ENCODE results near the gene TCEA2. TPM values are rescaled to one million over a fixed set of nuclear protein-coding genes. Genes with fewer than 3 reads are reported as not detected.

The TCEA2 gene
- total RNA-seq, 1 donor from 2014 or later: 38.8 TPM

DNA sequence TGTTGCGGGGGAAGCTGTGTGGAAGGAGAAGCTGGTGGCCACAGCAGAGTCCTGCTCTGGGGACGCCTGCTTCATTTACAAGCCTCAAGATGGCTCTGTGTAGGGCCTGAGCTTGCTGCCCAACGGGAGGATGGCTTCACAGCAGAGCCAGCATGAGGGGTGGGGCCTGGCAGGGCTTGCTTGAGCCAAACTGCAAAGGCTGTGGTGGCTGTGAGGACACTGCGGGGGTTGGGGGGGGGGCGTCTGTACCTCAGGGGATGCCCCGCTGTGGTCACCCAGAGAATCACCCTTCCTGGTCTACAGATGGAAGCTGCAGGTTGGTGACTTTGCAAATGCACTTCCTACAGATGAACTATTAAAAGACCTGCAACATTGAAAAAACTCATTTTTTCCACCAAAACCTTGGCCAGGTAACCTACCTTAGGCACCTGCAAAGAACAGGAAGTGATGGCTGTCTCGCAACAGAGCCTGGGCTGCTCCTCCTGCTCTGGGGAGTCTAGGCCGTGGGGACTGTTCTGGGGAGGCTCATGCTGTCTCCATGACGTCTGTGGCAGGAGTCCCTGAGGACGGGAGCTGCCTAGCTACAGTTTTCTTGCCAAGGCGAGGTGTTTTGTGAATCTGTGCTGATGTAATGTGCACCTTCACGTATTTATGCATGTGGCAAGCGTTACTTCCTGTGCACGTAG, 37.0 kb downstream of the TCEA2 start:
- H3K36me3 ChIP-seq: peaks cover 9% of the 10 kb centered on the region

DNA sequence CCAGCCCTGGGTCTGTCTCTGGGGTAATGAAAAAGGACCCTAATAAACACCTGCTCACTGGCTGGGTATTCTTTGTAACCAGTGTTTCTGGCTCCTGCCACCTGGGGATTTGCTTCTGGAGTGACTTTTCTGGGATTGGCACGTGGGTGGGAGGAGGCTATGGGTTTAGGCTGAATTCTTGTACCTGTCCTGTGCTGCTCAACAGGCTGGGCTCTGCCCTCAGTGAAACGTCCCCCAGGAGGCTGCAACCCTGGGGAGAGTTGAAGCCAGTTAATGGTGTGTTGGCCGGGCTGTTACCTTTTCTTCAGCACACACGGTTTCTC, 37.5 kb downstream of the TCEA2 start:
- H3K4me3 ChIP-seq: no peak overlapping the region
- intact Hi-C loops (cut with DNase I): no loop called here
- DNase-seq: no peak
- H3K9me3 ChIP-seq: no peaks in the 10 kb centered on the region
- peaks cover 40% of the 10 kb centered on the region for H3K27me3 ChIP-seq (ENCODE audit: low read depth)
- ATAC-seq: no peak
- TF ChIP-seq, protein P1, sequence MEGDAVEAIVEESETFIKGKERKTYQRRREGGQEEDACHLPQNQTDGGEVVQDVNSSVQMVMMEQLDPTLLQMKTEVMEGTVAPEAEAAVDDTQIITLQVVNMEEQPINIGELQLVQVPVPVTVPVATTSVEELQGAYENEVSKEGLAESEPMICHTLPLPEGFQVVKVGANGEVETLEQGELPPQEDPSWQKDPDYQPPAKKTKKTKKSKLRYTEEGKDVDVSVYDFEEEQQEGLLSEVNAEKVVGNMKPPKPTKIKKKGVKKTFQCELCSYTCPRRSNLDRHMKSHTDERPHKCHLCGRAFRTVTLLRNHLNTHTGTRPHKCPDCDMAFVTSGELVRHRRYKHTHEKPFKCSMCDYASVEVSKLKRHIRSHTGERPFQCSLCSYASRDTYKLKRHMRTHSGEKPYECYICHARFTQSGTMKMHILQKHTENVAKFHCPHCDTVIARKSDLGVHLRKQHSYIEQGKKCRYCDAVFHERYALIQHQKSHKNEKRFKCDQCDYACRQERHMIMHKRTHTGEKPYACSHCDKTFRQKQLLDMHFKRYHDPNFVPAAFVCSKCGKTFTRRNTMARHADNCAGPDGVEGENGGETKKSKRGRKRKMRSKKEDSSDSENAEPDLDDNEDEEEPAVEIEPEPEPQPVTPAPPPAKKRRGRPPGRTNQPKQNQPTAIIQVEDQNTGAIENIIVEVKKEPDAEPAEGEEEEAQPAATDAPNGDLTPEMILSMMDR (IDR thresholded peaks at IDR 0.05): no peak
- peaks cover 11% of the 10 kb centered on the region for H3K4me1 ChIP-seq
- no peak overlapping the region for H3K27ac ChIP-seq
- peaks cover 9% of the 10 kb centered on the region for H3K36me3 ChIP-seq

More for the DNA sequence above, 37.0 kb downstream of the TCEA2 start:
- H3K27ac ChIP-seq: no peak overlapping the region
- no peak overlapping the region for H3K4me3 ChIP-seq
- no peak for ATAC-seq
- DNase-seq: no peak
- intact Hi-C loops (cut with DNase I): no loop called here
- H3K4me1 ChIP-seq: peaks cover 11% of the 10 kb centered on the region
- H3K27me3 ChIP-seq (ENCODE audit: low read depth): peaks cover 40% of the 10 kb centered on the region
- TF ChIP-seq, protein P1 (IDR thresholded peaks at IDR 0.05): no peak
- no peaks in the 10 kb centered on the region for H3K9me3 ChIP-seq

DNA sequence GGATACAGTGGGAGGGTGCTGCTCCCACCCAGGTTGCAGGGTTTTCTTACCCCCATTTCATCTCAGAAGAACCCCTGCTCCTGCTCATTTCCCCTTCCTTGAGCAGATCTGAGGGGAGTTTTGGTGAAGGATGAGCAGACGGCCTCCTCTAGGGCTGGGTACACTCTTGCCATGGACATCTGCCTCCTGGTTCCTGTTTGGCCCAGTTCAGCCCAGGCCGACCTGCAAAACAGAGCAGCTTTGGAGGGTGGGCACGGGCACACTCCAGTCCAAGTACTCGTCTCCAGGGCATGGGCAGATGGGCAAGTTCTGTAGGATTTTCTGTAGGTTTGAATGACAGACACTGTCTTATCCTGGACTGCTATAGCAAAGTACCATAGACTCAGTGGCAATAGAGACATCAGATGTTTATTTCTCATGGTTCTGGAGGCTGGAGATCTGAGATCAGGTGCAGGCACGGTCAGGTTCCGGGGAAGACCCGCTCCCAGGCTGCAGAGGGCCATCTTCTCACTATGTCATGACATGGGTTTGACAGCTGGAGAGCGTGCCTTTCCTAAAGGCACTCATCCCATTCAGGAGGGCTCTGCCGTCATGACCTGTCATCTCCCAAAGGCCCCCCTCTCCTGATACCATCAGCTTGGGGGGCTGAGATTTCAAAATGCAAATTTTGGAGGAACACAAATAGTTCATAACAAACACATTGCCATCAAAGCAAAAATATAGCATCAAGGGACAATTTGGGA, 38.1 kb downstream of the TCEA2 start:
- Histone ChIP-seq H3K4me1 (peaks cover 11% of the 10 kb centered on the region), H3K27me3 (ENCODE audit: low read depth) (peaks cover 39% of the 10 kb centered on the region), H3K4me3 (no peak overlapping the region), H3K36me3 (peaks cover 9% of the 10 kb centered on the region), H3K9me3 (no peaks in the 10 kb centered on the region), H3K27ac (no peak overlapping the region)
- ATAC-seq: no peak
- TF ChIP-seq, protein P1 (IDR thresholded peaks at IDR 0.05): no peak
- no peak for DNase-seq
- intact Hi-C loops (cut with DNase I): no loop called here

DNA sequence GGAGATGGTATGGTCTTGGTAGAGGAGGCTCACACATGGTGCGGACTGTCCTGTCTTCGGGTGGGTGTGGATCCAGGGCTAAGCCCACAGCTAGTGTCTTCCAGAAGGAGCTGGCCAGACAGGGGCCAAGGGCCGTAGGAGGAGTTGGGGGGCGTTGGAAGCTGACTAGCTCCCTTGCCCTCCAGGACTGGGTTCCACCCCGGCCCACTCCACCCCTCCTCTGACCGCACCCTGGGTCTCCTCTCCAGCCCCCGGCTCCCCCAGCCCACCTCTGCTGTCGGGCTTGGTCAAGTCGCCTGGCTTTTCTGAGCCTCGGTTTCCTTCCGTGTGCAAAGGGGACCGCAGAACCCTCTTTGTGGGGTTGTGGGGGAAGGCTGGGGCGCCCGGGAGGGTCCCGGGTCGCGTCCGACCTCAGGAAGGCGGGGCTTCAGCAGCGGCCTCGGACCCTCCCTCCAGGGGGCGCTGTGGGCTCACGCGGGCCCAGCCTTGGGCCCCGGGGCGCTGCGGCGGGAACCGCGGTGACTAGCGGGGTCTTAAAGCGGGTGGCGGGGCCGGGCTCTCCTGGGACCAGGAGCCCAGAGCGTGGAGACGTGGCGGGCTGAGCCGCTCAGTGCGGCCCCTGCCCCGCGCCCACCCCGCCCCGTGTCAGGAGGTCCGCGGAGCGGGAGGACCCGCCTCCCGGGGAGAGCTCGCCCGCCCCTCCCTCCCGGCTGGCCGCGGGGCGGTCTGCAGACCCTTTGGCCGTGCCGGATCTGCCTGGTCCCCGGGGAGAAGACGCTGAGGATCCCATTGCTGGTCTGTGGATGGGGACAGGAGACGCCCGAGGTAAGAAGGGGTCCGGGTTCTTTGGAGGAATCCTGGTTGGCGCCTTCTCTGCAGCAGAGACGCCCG, 39.0 kb downstream of the TCEA2 start:
- peak; percentile 63 for DNase-seq
- peaks cover 11% of the 10 kb centered on the region for H3K4me1 ChIP-seq
- TF ChIP-seq, protein P1 (IDR thresholded peaks at IDR 0.05): peak; percentile 64
- peak; percentile 67 to 79 for ATAC-seq
- intact Hi-C loops (cut with DNase I): no loop called here
- no peaks in the 10 kb centered on the region for H3K9me3 ChIP-seq
- H3K27me3 ChIP-seq (ENCODE audit: low read depth): peaks cover 36% of the 10 kb centered on the region
- peak overlapping the region; percentile 41 for H3K4me3 ChIP-seq
- peaks cover 9% of the 10 kb centered on the region for H3K36me3 ChIP-seq
- no peak overlapping the region for H3K27ac ChIP-seq

DNA sequence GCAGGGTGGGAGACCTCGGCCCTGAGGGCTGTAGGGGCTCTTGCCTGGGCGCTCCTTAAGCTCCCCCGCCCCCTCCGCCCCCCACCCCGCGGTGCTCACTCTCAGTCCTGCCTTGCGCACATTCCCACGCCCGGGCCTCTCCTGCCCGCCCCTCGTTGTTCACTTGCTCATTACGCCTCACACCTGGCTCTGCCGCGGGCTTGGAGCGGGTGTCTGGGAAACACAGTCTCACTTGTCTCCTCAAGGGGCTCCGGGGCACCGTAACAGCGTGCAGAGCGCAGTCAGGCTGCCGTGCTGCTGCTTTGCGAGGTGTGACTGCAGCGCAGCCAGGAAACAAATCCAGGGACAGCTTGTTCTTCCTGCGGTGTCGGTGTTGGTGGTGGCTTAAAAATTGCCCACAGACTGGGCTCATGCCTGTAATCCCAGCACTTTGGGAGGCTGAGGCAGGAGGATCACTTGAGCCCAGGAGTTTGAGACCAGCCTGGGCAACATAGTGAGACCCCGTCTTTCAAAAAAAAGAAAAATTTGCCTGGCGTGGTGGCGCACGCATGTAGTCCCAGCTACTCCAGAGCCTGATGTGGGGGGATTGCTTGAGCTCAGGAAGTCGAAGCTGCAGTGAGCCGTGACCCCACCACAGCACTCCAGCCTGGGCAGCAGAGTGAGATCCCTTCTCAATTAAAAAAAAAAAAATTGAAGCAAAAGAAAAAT, 39.8 kb downstream of the TCEA2 start:
- intact Hi-C loops (cut with DNase I): no loop called here
- DNase-seq: peak; percentile 45

More for the DNA sequence above, 39.8 kb downstream of the TCEA2 start:
- TF ChIP-seq, protein P1 (IDR thresholded peaks at IDR 0.05): no peak
- no peak for ATAC-seq
- no peak overlapping the region for H3K27ac ChIP-seq
- peaks cover 9% of the 10 kb centered on the region for H3K36me3 ChIP-seq
- peaks cover 36% of the 10 kb centered on the region for H3K27me3 ChIP-seq (ENCODE audit: low read depth)
- no peaks in the 10 kb centered on the region for H3K9me3 ChIP-seq
- H3K4me1 ChIP-seq: peaks cover 11% of the 10 kb centered on the region
- H3K4me3 ChIP-seq: peak overlapping the region; percentile 41

Measured in lower lobe of right lung (tissue), 2 donors.